GM19035 (cell line): ENCODE results near the gene SLC10A3.
A peak's percentile ranks its signal among the peaks of the same experiment; 100 is the strongest.

Experiments used
- ATAC-seq: cut with Tn5 transposase; IDR thresholded peaks from one replicate; pipeline ENCODE4 v1.9.1; 2021; ENCODE audit not compliant: unreplicated experiment

SLC10A3 gene

DNA sequence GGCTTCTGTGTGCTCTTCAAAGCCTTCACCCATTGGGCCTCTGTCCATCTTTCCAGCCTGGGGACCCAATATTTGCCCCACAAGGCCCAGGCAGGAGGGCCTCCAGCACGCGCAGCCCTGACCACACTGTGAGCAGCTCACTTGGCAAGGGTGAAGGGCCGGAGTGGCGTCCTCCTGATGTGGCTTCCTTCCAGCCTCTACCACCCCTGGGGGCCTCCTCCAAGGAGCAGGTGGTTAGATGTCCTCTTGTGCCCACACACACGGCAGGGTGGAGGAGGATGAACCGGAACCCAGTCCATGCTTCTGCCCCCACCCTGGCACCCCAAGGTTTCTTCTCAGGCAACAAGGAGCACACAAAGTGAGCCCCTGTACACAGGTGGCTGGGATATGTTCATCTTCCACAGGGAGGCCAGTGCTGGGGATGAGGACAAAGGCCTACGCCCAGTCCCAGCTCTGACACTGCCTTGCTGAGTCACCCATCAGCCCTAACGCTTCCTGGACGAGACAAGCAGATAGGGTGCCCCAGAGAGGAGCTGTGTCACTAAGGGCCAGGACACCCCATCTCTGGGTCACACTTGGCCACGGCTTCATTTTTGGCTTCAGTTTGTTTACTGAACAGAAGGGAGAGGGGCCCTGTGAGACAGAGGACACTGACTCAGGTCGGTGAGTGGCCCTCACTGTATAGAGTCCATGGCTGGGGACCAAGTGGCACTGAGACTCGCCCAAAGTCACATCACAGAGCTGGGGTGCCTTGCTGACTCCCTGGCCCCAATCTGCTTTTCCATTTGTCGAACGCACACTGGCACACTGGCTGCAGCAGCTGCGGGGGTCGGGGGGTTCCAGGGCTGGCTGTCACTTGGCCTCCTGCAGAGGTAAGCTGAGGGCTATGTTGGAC, 5.9 kb downstream of the SLC10A3 start:
- no peak for ATAC-seq

DNA sequence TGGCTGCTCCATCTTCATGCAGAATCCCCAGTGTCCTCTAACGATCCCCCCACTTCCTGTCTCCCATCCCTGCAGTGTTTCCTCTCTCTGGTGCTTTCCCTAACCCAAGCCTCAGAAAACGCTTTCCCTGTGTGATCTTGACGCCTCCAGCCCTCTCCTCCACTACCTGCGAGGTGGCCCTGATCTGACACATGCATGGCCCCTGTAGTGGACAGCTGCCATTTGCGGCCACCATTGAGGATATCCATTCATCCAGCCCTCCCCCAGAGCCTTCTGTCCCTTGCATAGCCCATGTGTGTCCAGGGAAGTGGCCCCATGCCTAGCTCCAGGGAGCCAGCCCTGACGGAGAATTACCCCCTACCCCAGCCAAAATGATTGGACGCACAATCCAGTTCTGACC, 7.1 kb downstream of the SLC10A3 start:
- no peak for ATAC-seq

DNA sequence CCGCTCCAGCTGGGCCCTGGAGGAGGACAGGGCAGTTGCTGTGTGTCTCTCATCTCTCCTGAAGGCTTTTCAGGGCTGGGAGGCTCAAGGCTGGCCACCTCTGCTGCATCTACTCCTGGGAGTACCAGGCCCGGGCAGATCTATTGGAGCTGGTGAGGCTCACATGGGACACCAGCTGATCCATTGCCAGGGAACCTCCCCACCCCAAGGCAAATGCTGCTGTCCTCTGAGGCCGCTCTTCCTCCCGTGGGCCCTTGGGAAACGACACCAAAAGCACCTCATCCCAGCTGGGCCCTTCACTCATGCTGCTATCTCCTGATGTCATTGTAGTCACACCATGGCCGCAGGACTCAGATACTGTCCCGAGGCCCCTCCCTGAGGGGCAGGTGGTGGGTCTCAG, 7.6 kb downstream of the SLC10A3 start:
- ATAC-seq = no peak

DNA sequence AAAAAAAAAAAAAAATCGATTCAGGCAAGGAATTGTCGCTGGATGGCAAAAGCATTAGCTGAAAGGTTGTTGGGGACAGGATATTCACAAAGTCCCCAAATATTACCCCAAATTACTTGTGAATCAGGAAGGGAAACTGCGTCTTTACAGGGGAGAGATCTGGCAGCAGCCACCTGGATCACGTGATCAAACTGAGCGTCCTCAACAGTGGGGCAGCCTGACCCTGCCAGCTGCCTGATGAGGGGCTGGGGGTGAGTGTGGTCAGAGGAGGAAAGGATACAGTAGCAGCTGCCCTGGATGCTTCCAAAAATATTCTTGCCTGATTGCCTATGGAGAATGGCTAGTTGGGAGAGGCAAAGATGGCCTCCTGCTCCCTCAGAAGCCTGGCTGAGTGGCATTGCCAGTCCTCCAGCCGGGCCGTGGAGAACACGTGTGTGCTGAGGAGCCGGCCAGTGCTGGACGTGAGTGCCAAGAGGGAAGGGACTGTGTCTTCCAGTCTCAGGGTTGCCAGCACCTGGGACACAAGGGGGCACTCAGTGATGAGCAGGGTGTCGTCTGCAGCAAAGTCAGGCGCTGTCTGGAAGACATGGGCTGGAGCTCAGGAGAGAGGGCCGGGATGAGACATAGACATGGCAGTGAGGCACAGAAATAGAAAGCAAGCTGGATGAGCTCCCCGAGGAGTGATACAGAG, 8.4 kb downstream of the SLC10A3 start:
- no peak for ATAC-seq

DNA sequence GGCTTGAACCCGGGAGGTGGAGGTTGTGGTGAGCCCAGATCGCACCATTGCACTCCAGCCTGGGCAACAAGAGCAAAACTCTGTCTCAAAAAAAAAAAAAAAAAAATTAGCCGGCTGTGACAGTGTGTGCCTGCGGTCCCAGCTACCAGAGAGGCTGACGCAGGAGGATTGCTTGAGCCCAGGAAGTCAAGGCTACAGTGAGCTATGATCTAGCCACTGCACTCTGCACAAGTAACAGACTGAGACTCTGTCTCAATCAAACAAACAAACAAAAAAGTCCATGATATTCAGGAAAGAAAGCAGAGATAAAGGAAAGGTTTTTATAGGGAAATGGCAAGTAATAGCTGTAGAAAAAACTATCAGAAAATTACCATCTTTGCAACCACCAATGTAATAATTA, 9.2 kb downstream of the SLC10A3 start:
- no peak for ATAC-seq

DNA sequence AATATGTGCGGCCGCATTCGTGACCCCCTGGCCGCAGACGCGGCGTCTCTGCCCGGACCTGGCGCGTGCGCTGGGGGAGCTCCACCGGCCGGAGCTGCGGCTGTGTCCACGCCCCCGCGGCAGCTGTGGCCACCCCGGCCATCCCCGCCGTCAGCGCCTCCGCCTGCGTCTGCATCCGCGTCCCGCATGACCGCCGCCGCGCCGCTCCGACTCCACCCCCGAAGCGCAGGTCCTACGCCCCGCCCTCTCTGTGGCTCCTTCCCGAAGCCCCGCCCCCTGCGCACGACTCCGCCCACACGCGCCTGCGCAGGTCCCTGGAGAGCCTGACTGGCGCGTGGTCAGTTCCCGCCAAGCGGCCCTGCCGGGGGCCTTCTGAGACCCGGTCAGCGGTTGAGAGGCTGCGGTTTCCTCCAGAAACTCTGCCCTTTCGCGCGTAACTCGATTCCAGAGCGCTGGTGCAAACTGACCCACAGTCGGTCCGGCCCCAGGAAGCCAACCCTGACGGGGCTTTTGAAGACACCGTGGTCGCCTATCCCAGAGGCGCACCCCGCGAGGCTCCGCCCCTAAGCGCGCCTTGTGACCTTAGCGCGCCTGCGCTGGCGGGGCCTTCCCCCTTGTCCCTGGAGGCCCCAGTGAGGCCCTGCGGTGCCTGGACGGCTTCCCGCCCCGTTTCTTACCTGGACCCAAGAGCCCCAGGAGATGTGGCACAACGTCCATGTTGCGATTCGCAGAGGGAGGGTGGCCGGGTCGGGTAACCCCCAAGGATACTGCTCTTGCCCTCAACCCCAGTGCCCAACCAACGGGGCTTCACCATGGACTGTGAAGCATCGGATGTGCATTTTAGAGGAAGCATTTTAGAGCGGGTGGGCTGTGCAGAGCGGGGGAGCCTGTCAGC, 11.5 kb downstream of the SLC10A3 start, which contains the start of gene LAGE3:
Gene LAGE3, minus strand, starts transcription at position 554 of the 895 bp plus-strand sequence. Its CDS starts 366 bp downstream, at position 188.
- peak; percentile 81 for ATAC-seq

DNA sequence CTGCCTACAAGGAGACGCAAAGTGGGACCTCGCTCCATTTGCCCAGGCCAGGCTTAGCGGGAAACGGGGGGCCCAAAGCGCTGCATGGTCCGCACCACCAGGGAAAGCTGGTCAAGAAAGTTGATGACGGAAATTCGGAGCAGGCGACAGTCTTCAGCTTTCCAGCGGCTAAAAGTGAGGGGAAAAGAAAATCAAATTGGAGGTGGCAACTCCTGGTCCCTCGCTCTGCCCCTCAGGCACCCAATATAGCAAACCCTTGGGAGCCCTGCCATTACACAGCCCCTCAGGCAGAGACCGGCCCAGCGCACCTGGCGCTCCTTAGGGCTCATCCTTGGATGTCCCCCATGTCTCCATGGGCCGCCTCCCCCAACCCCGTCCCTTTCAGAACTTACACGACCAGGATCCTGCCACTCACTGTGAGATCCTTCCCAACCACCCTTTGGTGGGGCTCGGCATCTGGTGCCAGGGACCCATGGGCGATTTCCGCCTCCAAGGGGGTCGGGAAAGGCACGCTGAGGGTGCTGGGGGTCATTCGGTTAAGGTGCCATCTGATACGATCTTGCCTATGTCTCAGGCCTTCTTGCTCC, 12.4 kb downstream of the SLC10A3 start:
- no peak for ATAC-seq

DNA sequence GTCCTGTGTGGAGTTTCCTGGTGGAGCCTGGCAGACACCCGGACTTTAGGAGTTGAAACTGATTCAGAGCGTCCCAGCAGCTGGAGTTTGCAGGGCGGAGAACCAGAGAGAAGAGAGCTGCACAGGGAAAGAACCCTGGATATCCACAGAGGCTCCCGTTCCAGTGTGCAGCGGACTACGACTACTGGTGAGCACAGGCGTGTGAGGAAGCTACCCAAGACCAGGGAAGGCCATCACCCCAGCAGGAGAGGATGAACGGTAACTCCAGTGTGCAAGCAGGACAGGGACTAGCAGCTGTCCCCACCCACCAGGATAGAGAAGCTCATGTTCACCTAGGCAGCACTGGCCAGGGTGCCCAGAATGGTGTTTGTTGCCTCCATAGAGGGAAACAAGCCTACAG, 13.6 kb downstream of the SLC10A3 start:
- ATAC-seq = no peak

DNA sequence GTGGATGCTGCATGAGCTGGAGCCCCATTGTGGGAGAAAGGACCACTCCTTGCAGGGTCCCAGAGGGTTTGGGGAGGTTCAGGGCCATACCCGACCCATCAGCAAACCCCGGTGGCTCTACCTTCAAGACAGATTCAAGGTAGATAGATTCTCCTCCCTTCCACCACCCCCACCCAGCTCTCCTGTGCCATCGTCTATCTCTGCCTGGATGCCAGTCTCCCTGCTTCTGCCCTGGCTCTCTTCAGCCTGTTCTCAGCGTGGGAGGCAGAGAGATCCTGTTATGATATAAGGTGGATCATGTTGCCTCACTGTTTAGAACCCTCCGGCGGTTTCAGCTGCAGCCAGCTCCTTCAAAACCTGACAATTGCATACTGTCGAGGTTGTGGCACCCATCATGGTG, 16.7 kb downstream of the SLC10A3 start:
- ATAC-seq = no peak

DNA sequence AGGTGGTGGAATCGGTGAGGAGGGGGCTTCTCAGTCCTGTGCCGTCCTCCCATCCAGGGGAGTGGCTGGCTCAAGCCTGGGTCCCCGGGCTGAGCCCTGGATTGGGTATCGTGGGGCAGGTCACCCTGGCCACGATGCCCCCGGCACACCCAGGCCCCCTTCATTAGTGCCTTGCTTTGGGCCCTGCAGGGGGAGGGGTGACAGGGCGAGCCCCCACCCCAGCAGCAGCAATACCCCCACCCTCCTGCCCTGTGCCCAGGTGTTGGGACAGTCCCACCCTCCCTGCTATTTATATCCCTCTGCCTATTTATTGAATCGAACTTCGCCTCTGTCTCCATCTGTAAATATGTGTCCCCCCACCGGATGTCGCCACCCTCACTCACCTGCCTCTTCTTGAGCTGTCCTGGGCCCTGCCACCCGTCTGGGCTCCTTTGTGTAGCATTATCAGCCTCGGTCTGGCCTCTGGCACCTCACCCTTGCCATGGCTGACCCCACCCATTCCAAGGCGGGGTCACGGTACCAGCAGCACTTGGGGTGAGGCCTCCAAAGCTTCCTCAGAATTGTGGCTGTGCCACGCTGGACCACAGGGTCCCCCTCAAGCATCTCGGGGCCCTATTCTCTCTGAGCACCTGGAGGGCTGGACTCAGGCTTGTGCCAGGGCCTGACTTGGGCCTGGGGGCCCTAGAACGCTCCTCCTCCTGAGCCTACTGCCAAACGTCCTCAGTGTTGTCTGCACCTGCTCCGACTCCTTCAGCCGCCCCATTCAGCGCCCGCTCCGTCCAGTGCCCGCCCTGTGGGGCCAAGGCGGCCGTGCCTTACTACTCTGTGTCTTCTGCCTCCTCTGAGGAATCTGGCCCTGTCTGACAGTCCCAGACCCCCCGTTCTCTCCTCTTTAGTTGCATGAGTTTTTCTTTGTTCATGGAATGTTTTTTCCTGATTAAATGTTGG, 17.5 kb downstream of the SLC10A3 start:
- no peak for ATAC-seq

DNA sequence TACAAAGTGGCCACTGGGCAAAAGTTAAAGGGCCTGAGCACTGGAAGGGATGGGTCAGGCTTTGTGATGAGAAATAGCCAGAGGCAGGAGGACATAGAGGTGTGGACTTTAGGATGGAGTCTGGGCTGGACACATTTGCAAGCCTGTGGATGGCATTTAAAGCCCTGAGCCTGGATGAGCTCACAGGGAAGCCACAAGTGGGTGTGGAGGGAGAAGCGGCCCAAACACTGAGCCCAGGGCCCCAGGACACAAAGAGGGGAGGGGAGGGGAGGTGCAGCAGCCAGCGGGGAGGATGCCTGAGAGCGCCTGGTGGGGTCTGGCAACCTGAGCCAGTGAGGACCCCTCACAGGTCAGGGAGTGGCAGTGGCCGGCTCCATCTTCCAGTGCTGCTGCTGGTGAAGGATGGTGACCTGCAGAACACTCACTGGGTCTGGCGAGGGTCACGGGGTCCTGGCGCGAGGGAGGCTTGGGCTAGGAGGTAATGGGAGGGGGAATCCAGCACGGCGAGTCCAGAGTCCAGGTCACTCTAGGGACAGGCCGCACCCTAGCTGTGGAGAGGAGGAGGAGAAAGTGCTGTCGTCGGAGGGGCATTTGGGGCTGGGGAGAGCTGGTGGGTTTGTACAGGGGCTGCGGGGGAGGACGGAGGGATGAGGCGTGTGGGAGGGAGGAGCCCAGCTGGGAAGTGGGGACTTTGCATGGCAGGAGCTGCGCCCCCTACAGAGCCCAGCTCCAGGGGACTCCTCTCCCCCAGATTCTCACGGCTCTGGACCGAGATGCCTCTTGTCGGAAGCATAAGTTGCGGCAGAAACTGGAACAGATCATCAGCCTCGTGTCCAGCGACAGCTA, 18.4 kb downstream of the SLC10A3 start:
- no peak for ATAC-seq

DNA sequence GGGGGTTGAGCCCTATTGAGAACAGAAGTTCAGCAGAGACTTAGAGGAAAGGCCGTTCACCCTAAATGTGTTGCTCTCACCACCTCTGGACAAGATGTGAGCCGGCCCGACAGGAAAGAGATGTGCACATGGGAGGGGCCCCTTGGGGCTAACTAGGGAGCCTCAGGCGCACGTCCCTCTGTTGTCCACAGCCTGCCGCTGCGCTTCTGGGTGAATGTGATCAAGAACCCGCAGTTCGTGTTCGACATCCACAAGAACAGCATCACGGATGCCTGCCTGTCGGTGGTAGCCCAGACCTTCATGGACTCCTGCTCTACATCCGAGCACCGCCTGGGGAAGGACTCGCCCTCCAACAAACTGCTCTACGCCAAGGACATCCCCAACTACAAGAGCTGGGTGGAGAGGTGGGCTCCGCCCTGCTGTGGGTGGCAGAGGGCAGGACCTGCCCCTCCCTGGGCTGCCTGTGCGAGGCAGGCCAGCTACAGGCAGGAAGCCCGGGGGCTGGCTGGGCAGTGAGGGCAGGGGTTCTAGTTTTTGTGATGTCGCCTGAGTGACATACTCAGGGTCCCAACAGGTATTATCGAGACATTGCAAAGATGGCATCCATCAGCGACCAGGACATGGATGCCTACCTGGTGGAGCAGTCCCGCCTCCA, 19.4 kb downstream of the SLC10A3 start:
- no peak for ATAC-seq

DNA sequence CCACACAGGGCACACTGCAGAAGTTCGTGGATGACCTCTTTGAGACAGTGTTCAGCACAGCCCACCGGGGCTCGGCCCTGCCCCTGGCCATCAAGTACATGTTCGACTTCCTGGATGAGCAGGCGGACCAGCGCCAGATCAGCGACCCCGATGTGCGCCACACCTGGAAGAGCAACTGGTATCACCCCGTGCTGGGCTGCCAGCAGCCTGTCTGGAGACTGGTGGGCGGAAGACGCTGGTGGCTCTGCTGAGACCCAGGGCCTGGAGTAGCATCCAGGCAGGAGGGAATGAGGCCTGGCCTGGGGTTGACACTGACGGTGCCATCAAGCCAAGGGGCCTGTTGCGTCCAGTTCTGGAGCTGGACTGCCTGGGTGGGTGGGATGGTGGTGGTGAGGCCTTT, 20.0 kb downstream of the SLC10A3 start:
- no peak for ATAC-seq

DNA sequence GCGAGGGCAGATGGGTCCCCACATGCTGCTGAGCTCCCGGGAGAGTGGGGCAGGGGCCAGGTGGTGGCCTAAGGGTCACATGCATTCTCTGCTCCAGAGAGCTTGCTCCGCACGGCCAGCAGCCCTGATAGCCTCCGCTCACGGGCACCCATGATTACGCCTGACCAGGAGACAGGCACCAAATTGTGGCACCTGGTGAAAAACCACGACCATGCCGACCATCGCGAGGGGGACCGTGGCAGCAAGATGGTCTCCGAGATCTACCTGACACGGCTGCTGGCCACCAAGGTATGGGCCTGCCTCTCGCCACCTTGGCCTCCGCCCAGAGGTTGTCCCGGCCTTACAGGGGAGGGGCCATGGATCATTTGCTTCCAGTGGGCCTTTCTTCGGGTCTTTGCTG, 20.5 kb downstream of the SLC10A3 start:
- ATAC-seq = no peak

DNA sequence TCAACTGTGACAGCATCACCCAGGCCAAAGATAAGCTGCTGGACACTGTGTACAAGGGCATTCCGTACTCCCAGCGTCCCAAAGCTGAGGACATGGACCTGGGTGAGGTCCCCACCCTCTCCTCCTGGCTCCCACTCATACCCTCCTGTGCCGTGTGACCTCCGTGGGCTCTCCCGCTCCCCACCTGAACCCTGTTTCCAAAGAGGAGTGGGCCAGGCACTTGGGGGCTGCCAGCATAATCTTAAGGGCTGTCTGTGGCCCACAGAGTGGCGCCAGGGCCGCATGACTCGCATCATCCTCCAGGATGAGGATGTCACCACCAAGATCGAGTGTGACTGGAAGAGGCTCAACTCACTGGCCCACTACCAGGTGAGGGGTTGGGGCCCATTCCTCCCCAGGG, 21.3 kb downstream of the SLC10A3 start:
- no peak for ATAC-seq

DNA sequence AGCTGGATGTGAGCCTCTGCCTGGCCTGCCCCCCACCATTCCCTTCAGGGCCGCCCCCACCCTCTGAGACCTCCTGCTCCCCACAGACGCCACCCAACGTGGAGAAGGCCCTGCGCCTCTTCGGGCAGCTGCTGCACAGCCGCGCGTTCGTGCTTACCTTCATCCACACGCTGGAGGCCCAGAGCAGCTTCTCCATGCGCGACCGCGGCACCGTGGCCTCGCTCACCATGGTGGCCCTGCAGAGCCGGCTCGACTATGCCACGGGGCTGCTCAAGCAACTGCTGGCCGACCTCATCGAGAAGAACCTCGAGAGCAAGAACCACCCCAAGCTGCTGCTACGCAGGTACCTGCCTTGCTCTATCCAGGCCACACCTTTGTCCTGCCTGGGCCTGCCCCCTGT, 22.2 kb downstream of the SLC10A3 start:
- ATAC-seq = no peak

DNA sequence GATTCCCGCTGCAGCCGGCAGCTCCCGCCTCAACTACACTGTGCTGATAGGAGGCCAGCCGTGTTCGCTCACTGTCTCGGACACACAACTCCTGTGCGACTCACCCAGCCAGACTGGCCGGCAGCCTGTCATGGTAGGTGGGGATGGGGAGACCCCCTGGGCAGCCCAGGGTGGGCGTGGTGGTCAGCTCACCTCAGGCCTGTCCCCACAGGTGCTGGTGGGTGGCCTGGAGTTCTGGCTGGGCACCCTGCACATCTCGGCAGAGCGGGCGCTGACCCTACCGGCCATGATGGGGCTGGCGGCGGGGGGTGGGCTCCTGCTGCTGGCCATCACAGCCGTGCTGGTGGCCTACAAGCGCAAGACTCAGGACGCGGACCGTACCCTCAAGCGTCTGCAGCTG, 22.9 kb downstream of the SLC10A3 start:
- ATAC-seq = no peak

DNA sequence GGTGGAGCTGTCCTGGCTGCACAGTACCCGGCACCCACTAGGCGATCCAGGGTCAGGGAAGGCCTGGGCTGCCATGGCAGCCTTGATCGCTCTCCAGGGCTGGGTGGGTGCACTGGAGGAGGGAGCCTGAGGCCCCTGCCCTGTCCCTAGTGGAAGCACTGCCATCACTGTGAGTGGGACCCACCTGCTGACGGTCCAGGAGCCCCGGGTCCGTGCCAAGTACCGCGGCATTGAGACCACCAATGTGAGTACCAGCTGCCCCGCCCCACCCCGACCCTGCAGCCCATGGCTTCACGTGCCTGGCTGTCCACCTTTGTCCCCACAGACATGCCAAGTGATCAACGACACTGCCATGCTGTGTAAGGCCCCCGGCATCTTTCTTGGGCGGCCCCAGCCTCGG, 23.5 kb downstream of the SLC10A3 start:
- ATAC-seq = no peak
